GM19023 (cell line): Measurements from ENCODE around the gene RPS16.
A peak's percentile ranks its signal among the peaks of the same experiment; 100 is the strongest.

Source experiments
- ATAC-seq: cut with Tn5 transposase; IDR thresholded peaks from one replicate; pipeline ENCODE4 v1.9.1; 2021; ENCODE audit warnings: mild to moderate bottlenecking, moderate library complexity; ENCODE audit not compliant: unreplicated experiment

The RPS16 gene

GRCh38 chr19:39423258-39424086 is 12.3 kb downstream of the RPS16 start:
- ATAC-seq, result no peak

GRCh38 chr19:39422020-39422419 is 13.7 kb downstream of the RPS16 start:
- ATAC-seq, result no peak

GRCh38 chr19:39420769-39421168 is 15.0 kb downstream of the RPS16 start:
- ATAC-seq, result no peak

- ATAC-seq, result no peak
These were observed 16.7 kb downstream of the RPS16 start for GRCh38 chr19:39419003-39419402.

GRCh38 chr19:39417463-39418181 is 18.1 kb downstream of the RPS16 start:
- no peak for ATAC-seq

- no peak for ATAC-seq
These were observed 19.3 kb downstream of the RPS16 start for GRCh38 chr19:39416152-39417120.

- no peak for ATAC-seq
These were observed 20.4 kb downstream of the RPS16 start for GRCh38 chr19:39415111-39416046.

GRCh38 chr19:39413911-39414608 is 21.7 kb downstream of the RPS16 start:
- ATAC-seq, result no peak

GRCh38 chr19:39413272-39413910 is 22.4 kb downstream of the RPS16 start:
- no peak for ATAC-seq

- ATAC-seq, result no peak
These were observed 22.9 kb downstream of the RPS16 start for GRCh38 chr19:39412867-39413271.

- ATAC-seq, result peak; percentile 51
These were observed 23.5 kb downstream of the RPS16 start, which contains the start of gene PLEKHG2 for GRCh38 chr19:39412100-39412866. TSS of gene PLEKHG2 (plus strand) at chr19:39412669. CDS start at chr19:39414087, 1,418 bp downstream.

GRCh38 chr19:39411832-39412099 is 24.0 kb downstream of the RPS16 start:
- ATAC-seq, result peak; percentile 22

- ATAC-seq, result no peak
These were observed 24.5 kb downstream of the RPS16 start for GRCh38 chr19:39411081-39411831.

GRCh38 chr19:39410831-39411080 is 25.0 kb downstream of the RPS16 start:
- ATAC-seq, result no peak

GRCh38 chr19:39410017-39410830 is 25.5 kb downstream of the RPS16 start:
- ATAC-seq, result no peak

GRCh38 chr19:39409208-39410016 is 26.3 kb downstream of the RPS16 start:
- ATAC-seq, result no peak
